SK-N-SH (cell line): Measurements from ENCODE around the gene LCN6. TPM values are rescaled to one million over a fixed set of nuclear protein-coding genes. Genes with fewer than 3 reads are reported as not detected.

Experiments used
- CTCF ChIA-PET: fragments of 300-600, 350-600 bp; formaldehyde crosslinking; extraction: SDS; loops from one replicate; lab custom pipeline; 2021; lab: Yijun Ruan, JAX
- POLR2A ChIA-PET: fragments of 350-600 bp; sonication (Branson Sonifier 250); formaldehyde crosslinking; extraction: SDS; loops from one replicate; lab custom pipeline; 2020; ENCODE audit warnings: antibody characterized with exemption, inconsistent platforms; lab: Yijun Ruan, JAX
- DNase-seq: peaks from one replicate; pipeline ENCODE4 v3.0.0; 2012
- H2AFZ ChIP-seq: fragments of 200-600 bp; sonication (generic); 2 replicates; pipeline ENCODE4 v1.8.1; 2016; ENCODE audit warnings: antibody characterized with exemption, mild to moderate bottlenecking, low read depth
- H3F3A ChIP-seq: fragments of 200-600 bp; sonication (generic); replicated peaks from 2 replicates; pipeline ENCODE3; 2016; ENCODE audit warnings: antibody characterized with exemption, mild to moderate bottlenecking; ENCODE audit not compliant: insufficient read depth
- H3K27ac ChIP-seq, 2 experiments: fragments of 200-500 bp in 1 of 2; fragments of 200-600 bp in 1 of 2; sonication (Bioruptor generic) in 1 of 2; sonication (generic), shearing (Covaris generic) in 1 of 2; 2 replicates each; pipeline versions ENCODE4 v1.5.1 to v1.6.1; 2014 to 2016; ENCODE audit warnings: low read depth in 2 of 2, inconsistent platforms in 1 of 2, low read length in 1 of 2, mild to moderate bottlenecking in 1 of 2, mixed read lengths in 1 of 2
- H3K27me3 ChIP-seq: fragments of 200-600 bp; sonication (generic), shearing (Covaris generic); 2 replicates; pipeline ENCODE4 v1.6.1; 2016; ENCODE audit warnings: mixed run types; ENCODE audit not compliant: insufficient read depth
- H3K36me3 ChIP-seq, 2 experiments: fragments of 200-500 bp in 1 of 2; fragments of 200-600 bp in 1 of 2; sonication (Bioruptor generic) in 1 of 2; sonication (generic) in 1 of 2; replicated peaks in 1 of 2; 2 replicates each; pipeline versions ENCODE3 to v1.5.1; 2014 to 2016; ENCODE audit warnings: low read length in 1 of 2, mild to moderate bottlenecking in 1 of 2; ENCODE audit not compliant: insufficient read depth in 2 of 2, control insufficient read depth in 1 of 2
- H3K4me1 ChIP-seq, 2 experiments: fragments of 200-500 bp in 1 of 2; fragments of 200-600 bp in 1 of 2; sonication (Bioruptor generic) in 1 of 2; sonication (generic), shearing (Covaris generic) in 1 of 2; 2 replicates each; pipeline versions ENCODE4 v1.5.1 to v1.6.1; 2014 to 2016; ENCODE audit warnings: low read depth in 1 of 2, low read length in 1 of 2, mixed run types in 1 of 2; ENCODE audit not compliant: insufficient read depth in 2 of 2, control insufficient read depth in 1 of 2
- H3K4me2 ChIP-seq: fragments of 200-600 bp; sonication (generic), shearing (Covaris generic); 2 replicates; pipeline ENCODE4 v1.6.1; 2017; ENCODE audit warnings: mixed run types
- H3K4me3 ChIP-seq, 2 experiments: fragments of 200-500 bp in 1 of 2; fragments of 200-600 bp in 1 of 2; sonication (Bioruptor generic) in 1 of 2; sonication (generic), shearing (Covaris generic) in 1 of 2; 2 replicates each; pipeline versions ENCODE4 v1.5.1 to v1.8.1; 2014 to 2016; ENCODE audit warnings: low read depth in 2 of 2, inconsistent platforms in 1 of 2, low read length in 1 of 2, mild to moderate bottlenecking in 1 of 2, mixed read lengths in 1 of 2, moderate library complexity in 1 of 2
- H3K79me2 ChIP-seq: fragments of 200-600 bp; sonication (generic); 2 replicates; pipeline ENCODE4 v1.8.1; 2017; ENCODE audit warnings: mild to moderate bottlenecking; ENCODE audit not compliant: insufficient read depth
- H3K9ac ChIP-seq: fragments of 200-600 bp; sonication (generic); 2 replicates; pipeline ENCODE4 v1.6.1; 2017; ENCODE audit warnings: mixed run types
- H3K9me2 ChIP-seq: fragments of 200-600 bp; sonication (generic); 2 replicates; pipeline ENCODE4 v1.6.1; 2017; ENCODE audit warnings: mixed run types
- H3K9me3 ChIP-seq: fragments of 200-600 bp; sonication (generic); 2 replicates; pipeline ENCODE4 v1.6.1; 2017; ENCODE audit warnings: mixed run types, mild to moderate bottlenecking, moderate library complexity
- H4K20me1 ChIP-seq: fragments of 200-600 bp; sonication (generic); 2 replicates; pipeline ENCODE4 v1.6.1; 2017; ENCODE audit warnings: mild to moderate bottlenecking, mixed run types; ENCODE audit not compliant: insufficient read depth
- CHD2 ChIP-seq: fragments of 150-350 bp; IDR thresholded peaks from 2 replicates; pipeline ENCODE4 v1.6.1; 2018; ENCODE audit warnings: low read length; ENCODE audit not compliant: partially characterized antibody
- CTCF ChIP-seq: fragments of 200-600 bp; sonication (generic); IDR thresholded peaks from 2 replicates; pipeline ENCODE4 v1.6.1; 2017; ENCODE audit warnings: antibody characterized with exemption, mild to moderate bottlenecking, moderate library complexity
- EP300 ChIP-seq, 2 experiments: IDR thresholded peaks; 2 replicates each; pipeline versions ENCODE4 v1.4.0 to v1.6.1; 2012; ENCODE audit warnings: borderline replicate concordance in 1 of 2, low read depth in 1 of 2, low read length in 1 of 2
- FOXM1 ChIP-seq: IDR thresholded peaks from 2 replicates; pipeline ENCODE4 v1.4.0; 2012; ENCODE audit warnings: low read depth, mild to moderate bottlenecking
- GATA2 ChIP-seq: sonication (generic); formaldehyde crosslinking; IDR thresholded peaks from 2 replicates; pipeline ENCODE4 v1.5.0; 2020; ENCODE audit warnings: mild to moderate bottlenecking, missing genetic modification reagents
- JUND ChIP-seq: IDR thresholded peaks from 2 replicates; pipeline ENCODE4 v1.4.0; 2012
- MEF2A ChIP-seq: IDR thresholded peaks from 2 replicates; pipeline ENCODE4 v1.4.0; 2012; ENCODE audit warnings: low read depth, borderline replicate concordance
- NRF1 ChIP-seq: IDR thresholded peaks from 2 replicates; pipeline ENCODE4 v1.6.1; 2012; ENCODE audit warnings: low read depth, mild to moderate bottlenecking, low read length
- POLR2AphosphoS5 ChIP-seq: IDR thresholded peaks from 2 replicates; pipeline ENCODE4 v1.6.1; 2012; ENCODE audit warnings: low read depth, low read length
- RAD21 ChIP-seq: IDR thresholded peaks from 2 replicates; pipeline ENCODE4 v1.6.1; 2012; ENCODE audit warnings: mild to moderate bottlenecking, low read length
- RCOR1 ChIP-seq: fragments of 150-350 bp; IDR thresholded peaks from 2 replicates; pipeline ENCODE4 v1.6.1; 2017; ENCODE audit warnings: antibody characterized with exemption, low read length
- SIN3A ChIP-seq: IDR thresholded peaks from 2 replicates; pipeline ENCODE4 v1.6.1; 2012; ENCODE audit warnings: low read depth, mild to moderate bottlenecking, low read length, moderate library complexity, borderline replicate concordance
- TAF1 ChIP-seq: IDR thresholded peaks from 2 replicates; pipeline ENCODE4 v1.6.1; 2012; ENCODE audit warnings: low read depth, mild to moderate bottlenecking, low read length, moderate library complexity, borderline replicate concordance
- TCF12 ChIP-seq: IDR thresholded peaks from 2 replicates; pipeline ENCODE4 v1.4.0; 2012
- ZBTB33 ChIP-seq: IDR thresholded peaks from 2 replicates; pipeline ENCODE4 v1.4.0; 2012; ENCODE audit warnings: low read depth, borderline replicate concordance
- WGBS: methylation state at CpG from one replicate; pipeline ENCODE4 v1.1.6; 2017; ENCODE audit warnings: low lambda C conversion rate; 5-methylcytosine and 5-hydroxymethylcytosine counted together
- polyA plus RNA-seq, 3 experiments: library from polyadenylated mRNA; depleted of rRNA; stranded (reverse); fragments of >200 nt; gene quantifications; 2 replicates each; pipeline ENCODE4 v1.2.3, GENCODE V29; 2012
- TF ChIP-seq, protein P1 (sequence below): fragments of 150-350 bp; IDR thresholded peaks from 2 replicates; pipeline ENCODE4 v1.6.1; 2016; ENCODE audit warnings: mild to moderate bottlenecking, low read depth, low read length
- TF ChIP-seq, protein P2 (sequence below): IDR thresholded peaks from 2 replicates; pipeline ENCODE4 v1.4.0; 2012; ENCODE audit warnings: low read depth
- TF ChIP-seq, protein P3 (sequence below): IDR thresholded peaks from 2 replicates; pipeline ENCODE4; 2012
- TF ChIP-seq, protein P4 (sequence below): IDR thresholded peaks from 2 replicates; pipeline ENCODE4 v1.4.0; 2012; ENCODE audit warnings: low read depth, borderline replicate concordance

LCN6 gene
- polyA plus RNA-seq, 1 of the 3 experiments (the other 2 are of a cell fraction) = not detected

GRCh38 chr9:136734837-136735496, 13.4 kb downstream of the LCN6 start:
- no peak for TF ChIP-seq JUND
- TF ChIP-seq TAF1 = no peak
- TF ChIP-seq, protein P1, sequence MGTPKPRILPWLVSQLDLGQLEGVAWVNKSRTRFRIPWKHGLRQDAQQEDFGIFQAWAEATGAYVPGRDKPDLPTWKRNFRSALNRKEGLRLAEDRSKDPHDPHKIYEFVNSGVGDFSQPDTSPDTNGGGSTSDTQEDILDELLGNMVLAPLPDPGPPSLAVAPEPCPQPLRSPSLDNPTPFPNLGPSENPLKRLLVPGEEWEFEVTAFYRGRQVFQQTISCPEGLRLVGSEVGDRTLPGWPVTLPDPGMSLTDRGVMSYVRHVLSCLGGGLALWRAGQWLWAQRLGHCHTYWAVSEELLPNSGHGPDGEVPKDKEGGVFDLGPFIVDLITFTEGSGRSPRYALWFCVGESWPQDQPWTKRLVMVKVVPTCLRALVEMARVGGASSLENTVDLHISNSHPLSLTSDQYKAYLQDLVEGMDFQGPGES = no peak
- TF ChIP-seq FOXM1 = no peak
- TF ChIP-seq RAD21 = no peak
- TF ChIP-seq TCF12 = no peak
- no peak for TF ChIP-seq EP300 (IDR thresholded peaks at IDR 0.05; ENCODE audit: borderline replicate concordance in 1 of 2, low read depth in 1 of 2, low read length in 1 of 2)
- no peak for TF ChIP-seq SIN3A
- TF ChIP-seq POLR2AphosphoS5 = no peak
- TF ChIP-seq MEF2A = no peak
- CTCF ChIA-PET = no interaction called here
- no peaks in the 10 kb centered on the region for H4K20me1 ChIP-seq

DNA sequence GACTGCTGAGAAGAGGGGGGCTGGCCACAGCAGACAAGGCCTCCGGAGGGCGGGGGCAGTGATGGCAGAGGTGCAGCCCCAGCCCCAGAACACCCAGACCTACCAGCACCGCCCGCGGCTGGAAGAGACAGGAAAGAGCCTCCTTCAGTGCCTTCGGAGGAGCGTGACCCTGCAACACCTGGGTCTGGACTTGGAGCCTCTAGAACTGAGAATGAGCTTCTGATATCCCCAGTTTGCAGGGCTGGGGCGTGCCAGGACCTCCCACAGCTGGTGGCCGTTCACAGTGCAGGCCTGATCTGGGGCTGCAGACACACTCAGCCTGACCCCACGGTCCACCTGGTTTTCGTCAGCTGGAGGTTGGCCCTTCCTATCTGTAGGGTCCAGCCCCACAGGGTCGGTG, 14.7 kb downstream of the LCN6 start:
- no peak for DNase-seq
- Histone ChIP-seq H3K9me3 (no peaks in the 10 kb centered on the region), H3K36me3 (no peaks in the 10 kb centered on the region), H3K4me1 (peaks cover 4 to 11% of the 10 kb centered on the region in 2 experiments; a peak in 2 of 4 replicates), H3K9ac (no peak overlapping the region), H3K4me3 (no peak overlapping the region), H3K79me2 (peaks cover 23% of the 10 kb centered on the region; the same call in 1 of the 2 replicates), H2AFZ (no peak overlapping the region), H3F3A (no peaks in the 10 kb centered on the region), H3K9me2 (no peaks in the 10 kb centered on the region), H3K4me2 (no peak overlapping the region), H3K27me3 (no peaks in the 10 kb centered on the region), H4K20me1 (no peaks in the 10 kb centered on the region), H3K27ac (no peak overlapping the region)
- 82% methylated on average over 8 of the region's 12 CpGs for WGBS
- CTCF ChIA-PET = no interaction called here
- POLR2A ChIA-PET = no interaction called here
- TF ChIP-seq, protein P1 = no peak
- no peak for TF ChIP-seq CTCF
- TF ChIP-seq GATA2 (CRISPR knock-in tag) = no peak
- no peak for TF ChIP-seq RCOR1
- no peak for TF ChIP-seq MEF2A
- no peak for TF ChIP-seq FOXM1
- TF ChIP-seq, protein P2, sequence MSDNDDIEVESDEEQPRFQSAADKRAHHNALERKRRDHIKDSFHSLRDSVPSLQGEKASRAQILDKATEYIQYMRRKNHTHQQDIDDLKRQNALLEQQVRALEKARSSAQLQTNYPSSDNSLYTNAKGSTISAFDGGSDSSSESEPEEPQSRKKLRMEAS = no peak
- no peak for TF ChIP-seq ZBTB33
- TF ChIP-seq CHD2 = no peak
- no peak for TF ChIP-seq EP300 (IDR thresholded peaks at IDR 0.05; ENCODE audit: borderline replicate concordance in 1 of 2, low read depth in 1 of 2, low read length in 1 of 2)
- TF ChIP-seq, protein P3, sequence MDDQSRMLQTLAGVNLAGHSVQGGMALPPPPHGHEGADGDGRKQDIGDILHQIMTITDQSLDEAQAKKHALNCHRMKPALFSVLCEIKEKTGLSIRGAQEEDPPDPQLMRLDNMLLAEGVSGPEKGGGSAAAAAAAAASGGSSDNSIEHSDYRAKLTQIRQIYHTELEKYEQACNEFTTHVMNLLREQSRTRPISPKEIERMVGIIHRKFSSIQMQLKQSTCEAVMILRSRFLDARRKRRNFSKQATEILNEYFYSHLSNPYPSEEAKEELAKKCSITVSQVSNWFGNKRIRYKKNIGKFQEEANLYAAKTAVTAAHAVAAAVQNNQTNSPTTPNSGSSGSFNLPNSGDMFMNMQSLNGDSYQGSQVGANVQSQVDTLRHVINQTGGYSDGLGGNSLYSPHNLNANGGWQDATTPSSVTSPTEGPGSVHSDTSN = no peak
- no peak for TF ChIP-seq NRF1
- TF ChIP-seq, protein P4, sequence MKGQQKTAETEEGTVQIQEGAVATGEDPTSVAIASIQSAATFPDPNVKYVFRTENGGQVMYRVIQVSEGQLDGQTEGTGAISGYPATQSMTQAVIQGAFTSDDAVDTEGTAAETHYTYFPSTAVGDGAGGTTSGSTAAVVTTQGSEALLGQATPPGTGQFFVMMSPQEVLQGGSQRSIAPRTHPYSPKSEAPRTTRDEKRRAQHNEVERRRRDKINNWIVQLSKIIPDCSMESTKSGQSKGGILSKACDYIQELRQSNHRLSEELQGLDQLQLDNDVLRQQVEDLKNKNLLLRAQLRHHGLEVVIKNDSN = no peak

More at GRCh38 chr9:136734837-136735496, 13.4 kb downstream of the LCN6 start:
- Histone ChIP-seq H3K9me2 (no peaks in the 10 kb centered on the region), H3K9me3 (no peaks in the 10 kb centered on the region), H3F3A (no peaks in the 10 kb centered on the region), H3K9ac (no peak overlapping the region), H3K27ac (no peak overlapping the region), H3K27me3 (no peaks in the 10 kb centered on the region), H3K4me1 (peaks cover 0 to 4% of the 10 kb centered on the region in 2 experiments; a peak in 1 of 4 replicates), H3K4me3 (no peak overlapping the region), H2AFZ (no peak overlapping the region), H3K79me2 (peaks cover 9% of the 10 kb centered on the region; the same call in 1 of the 2 replicates), H3K36me3 (no peaks in the 10 kb centered on the region), H3K4me2 (no peak overlapping the region)
- no peak for DNase-seq
- POLR2A ChIA-PET = no interaction called here
- WGBS = 84% methylated on average over 7 of the region's 12 CpGs
